Measurements from ENCODE around the gene CDK9.

Gene CDK9

GRCh38 chr9:127785933-127786772 is at the start of gene CDK9:
CDK9 (plus strand) TSS chr9:127786034; CDS start chr9:127786149, 115 bp downstream.
- Histone ChIP-seq H3K9ac (ENCODE audit: low read length) (peak within 1 kb of the TSS; percentile 86), H3K27me3 (ENCODE audit: control insufficient read depth, insufficient read depth, low read length) (no peaks in the 10 kb centered on the region), H3K36me3 (ENCODE audit: control insufficient read depth, insufficient read depth, low read length) (peaks cover 24% of the 10 kb centered on the region), H3K9me3 (ENCODE audit: control insufficient read depth, low read length) (no peaks in the 10 kb centered on the region), H3K4me3 (ENCODE audit: low read length) (peak within 1 kb of the TSS; percentile 81), H3K4me1 (ENCODE audit: control insufficient read depth, insufficient read depth, low read length) (peaks cover 19% of the 10 kb centered on the region)

GRCh38 chr9:127738666-127739065 is 47.2 kb upstream of the CDK9 start:
- Histone ChIP-seq H3K9me3 (ENCODE audit: control insufficient read depth, low read length) (no peaks in the 10 kb centered on the region), H3K4me1 (ENCODE audit: control insufficient read depth, insufficient read depth, low read length) (peaks cover 32% of the 10 kb centered on the region), H3K4me3 (ENCODE audit: low read length) (no peak overlapping the region), H3K27me3 (ENCODE audit: control insufficient read depth, insufficient read depth, low read length) (peaks cover 8% of the 10 kb centered on the region), H3K9ac (ENCODE audit: low read length) (no peak overlapping the region), H3K36me3 (ENCODE audit: control insufficient read depth, insufficient read depth, low read length) (no peaks in the 10 kb centered on the region)

- no peaks in the 10 kb centered on the region for H3K9me3 ChIP-seq (ENCODE audit: control insufficient read depth, low read length)
- H3K36me3 ChIP-seq (ENCODE audit: control insufficient read depth, insufficient read depth, low read length) = no peaks in the 10 kb centered on the region
- peaks cover 22% of the 10 kb centered on the region for H3K4me1 ChIP-seq (ENCODE audit: control insufficient read depth, insufficient read depth, low read length)
- no peak overlapping the region for H3K4me3 ChIP-seq (ENCODE audit: low read length)
- H3K9ac ChIP-seq (ENCODE audit: low read length) = no peak overlapping the region
- H3K27me3 ChIP-seq (ENCODE audit: control insufficient read depth, insufficient read depth, low read length) = peaks cover 8% of the 10 kb centered on the region
Measured at GRCh38 chr9:127739614-127740330, 46.1 kb upstream of the CDK9 start.

DNA sequence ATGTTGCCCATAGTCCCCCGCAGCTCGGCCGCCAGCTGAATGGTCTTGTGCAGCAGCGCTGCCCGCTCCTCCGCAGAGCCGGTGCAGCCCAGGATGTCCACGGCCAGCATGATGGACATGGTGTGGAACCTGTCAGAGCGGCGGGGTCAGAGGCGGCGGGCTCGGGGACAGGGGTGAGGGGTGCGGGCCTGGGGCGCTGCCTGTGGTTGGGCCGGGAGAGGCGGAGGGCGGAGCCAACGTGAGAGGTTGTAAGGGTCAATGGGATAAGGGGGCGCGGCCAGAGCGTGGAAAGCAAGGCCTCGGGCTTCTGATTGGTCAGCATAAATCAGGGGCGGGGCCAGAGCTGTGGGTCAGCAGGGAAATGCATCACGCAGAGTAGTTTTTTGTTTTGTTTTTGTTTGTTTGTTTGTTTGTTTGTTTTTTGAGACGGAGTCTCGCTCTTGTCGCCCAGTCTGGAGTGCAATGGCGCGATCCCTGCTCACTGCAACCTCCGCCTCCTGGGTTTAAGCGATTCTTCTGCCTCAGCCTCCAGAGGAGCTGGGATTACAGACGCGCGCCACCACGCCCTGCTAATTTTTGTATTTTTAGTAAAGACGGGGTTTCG is 43.9 kb upstream of the CDK9 start:
- H3K4me3 ChIP-seq (ENCODE audit: low read length) = no peak overlapping the region
- no peaks in the 10 kb centered on the region for H3K9me3 ChIP-seq (ENCODE audit: control insufficient read depth, low read length)
- H3K4me1 ChIP-seq (ENCODE audit: control insufficient read depth, insufficient read depth, low read length) = peaks cover 22% of the 10 kb centered on the region
- H3K9ac ChIP-seq (ENCODE audit: low read length) = no peak overlapping the region
- H3K27me3 ChIP-seq (ENCODE audit: control insufficient read depth, insufficient read depth, low read length) = peaks cover 8% of the 10 kb centered on the region
- no peaks in the 10 kb centered on the region for H3K36me3 ChIP-seq (ENCODE audit: control insufficient read depth, insufficient read depth, low read length)

DNA sequence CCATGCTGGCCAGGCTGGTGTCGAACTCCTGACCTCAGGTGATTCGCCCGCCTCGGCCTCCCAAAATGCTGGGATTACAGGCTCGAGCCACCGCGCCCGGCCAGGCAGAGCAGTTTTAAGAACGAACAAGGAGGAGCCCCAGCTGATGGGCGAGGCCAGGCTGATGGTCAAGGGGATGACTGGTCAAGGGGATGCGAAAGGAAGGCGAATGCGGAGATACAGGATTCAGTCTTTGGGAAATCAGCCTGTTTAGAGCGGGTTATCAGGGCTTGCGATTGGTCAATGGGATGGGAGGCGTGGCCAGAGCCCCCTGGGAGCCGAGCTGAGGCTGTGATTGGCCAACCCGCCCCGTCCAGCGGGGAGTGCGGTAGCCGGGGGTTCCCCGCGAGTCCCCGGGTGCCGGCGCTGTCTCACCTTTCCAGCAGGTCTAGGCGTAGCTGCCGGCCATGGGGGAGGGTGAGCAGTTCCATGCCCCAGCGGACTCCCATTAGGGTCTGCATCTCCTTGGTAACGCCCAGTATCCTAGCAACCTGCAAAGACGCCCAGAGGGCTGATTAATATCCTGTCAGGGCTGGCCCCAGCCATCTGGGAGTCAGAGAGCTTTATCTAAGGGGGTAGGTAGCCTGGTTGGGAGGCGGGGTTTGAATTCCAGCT is 43.3 kb upstream of the CDK9 start:
- peaks cover 22% of the 10 kb centered on the region for H3K4me1 ChIP-seq (ENCODE audit: control insufficient read depth, insufficient read depth, low read length)
- H3K9me3 ChIP-seq (ENCODE audit: control insufficient read depth, low read length) = no peaks in the 10 kb centered on the region
- no peaks in the 10 kb centered on the region for H3K36me3 ChIP-seq (ENCODE audit: control insufficient read depth, insufficient read depth, low read length)
- peaks cover 8% of the 10 kb centered on the region for H3K27me3 ChIP-seq (ENCODE audit: control insufficient read depth, insufficient read depth, low read length)
- H3K4me3 ChIP-seq (ENCODE audit: low read length) = no peak overlapping the region
- H3K9ac ChIP-seq (ENCODE audit: low read length) = no peak overlapping the region

- Histone ChIP-seq H3K36me3 (ENCODE audit: control insufficient read depth, insufficient read depth, low read length) (no peaks in the 10 kb centered on the region), H3K27me3 (ENCODE audit: control insufficient read depth, insufficient read depth, low read length) (peaks cover 8% of the 10 kb centered on the region)
Measured at GRCh38 chr9:127744398-127745110, 41.3 kb upstream of the CDK9 start.

GRCh38 chr9:127746959-127747569 is 38.8 kb upstream of the CDK9 start:
- H3K9ac ChIP-seq (ENCODE audit: low read length) = no peak overlapping the region
- H3K9me3 ChIP-seq (ENCODE audit: control insufficient read depth, low read length) = no peaks in the 10 kb centered on the region
- peaks cover 8% of the 10 kb centered on the region for H3K27me3 ChIP-seq (ENCODE audit: control insufficient read depth, insufficient read depth, low read length)
- no peak overlapping the region for H3K4me3 ChIP-seq (ENCODE audit: low read length)
- H3K36me3 ChIP-seq (ENCODE audit: control insufficient read depth, insufficient read depth, low read length) = no peaks in the 10 kb centered on the region
- peaks cover 8% of the 10 kb centered on the region for H3K4me1 ChIP-seq (ENCODE audit: control insufficient read depth, insufficient read depth, low read length)

More at GRCh38 chr9:127744398-127745110, 41.3 kb upstream of the CDK9 start:
- Histone ChIP-seq H3K4me1 (ENCODE audit: control insufficient read depth, insufficient read depth, low read length) (peaks cover 22% of the 10 kb centered on the region), H3K9me3 (ENCODE audit: control insufficient read depth, low read length) (no peaks in the 10 kb centered on the region), H3K4me3 (ENCODE audit: low read length) (no peak overlapping the region), H3K9ac (ENCODE audit: low read length) (no peak overlapping the region)

- Histone ChIP-seq H3K4me1 (ENCODE audit: control insufficient read depth, insufficient read depth, low read length) (no peaks in the 10 kb centered on the region), H3K9me3 (ENCODE audit: control insufficient read depth, low read length) (no peaks in the 10 kb centered on the region), H3K27me3 (ENCODE audit: control insufficient read depth, insufficient read depth, low read length) (peaks cover 20% of the 10 kb centered on the region), H3K9ac (ENCODE audit: low read length) (no peak overlapping the region), H3K4me3 (ENCODE audit: low read length) (no peak overlapping the region), H3K36me3 (ENCODE audit: control insufficient read depth, insufficient read depth, low read length) (no peaks in the 10 kb centered on the region)
Measured at GRCh38 chr9:127749090-127749787, 36.6 kb upstream of the CDK9 start.

DNA sequence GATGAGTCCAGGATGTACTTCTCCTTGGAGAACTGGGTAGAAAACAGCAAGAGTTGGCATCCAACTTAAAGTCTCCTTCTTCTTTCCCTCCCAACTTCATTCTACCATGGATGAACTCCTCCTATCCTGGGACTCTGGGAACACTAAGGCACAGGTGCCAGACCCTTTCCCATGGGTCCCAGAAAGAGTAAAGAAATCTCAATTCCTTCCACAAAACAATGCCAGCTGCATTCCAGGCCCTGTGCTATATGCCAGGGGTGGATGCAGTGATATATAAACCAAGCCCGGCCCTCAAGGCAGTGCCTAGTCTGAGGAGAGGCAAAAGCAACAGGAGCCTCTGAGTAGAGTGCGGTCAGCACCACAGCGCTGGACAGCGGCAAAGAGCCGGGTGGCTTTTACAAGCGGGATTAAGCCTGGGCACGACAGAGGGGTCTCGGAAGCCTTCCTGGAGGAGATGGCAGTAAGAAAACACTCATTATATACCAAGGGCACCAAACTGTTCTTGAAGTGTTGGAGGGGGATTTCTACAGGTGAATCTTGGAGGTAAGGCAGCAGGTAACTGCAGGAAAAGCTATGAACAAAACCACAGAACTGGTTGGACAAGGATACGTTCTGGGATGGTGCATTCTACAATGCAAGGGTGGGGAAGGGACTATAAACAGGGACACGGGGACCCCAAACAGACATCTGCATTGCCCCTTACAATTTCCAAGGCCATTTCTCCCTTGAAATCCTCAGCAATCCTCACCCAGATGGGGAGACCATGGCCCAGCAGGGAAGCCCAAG is 34.4 kb upstream of the CDK9 start:
- Histone ChIP-seq H3K9ac (ENCODE audit: low read length) (no peak overlapping the region), H3K9me3 (ENCODE audit: control insufficient read depth, low read length) (no peaks in the 10 kb centered on the region), H3K4me3 (ENCODE audit: low read length) (no peak overlapping the region), H3K4me1 (ENCODE audit: control insufficient read depth, insufficient read depth, low read length) (no peaks in the 10 kb centered on the region), H3K36me3 (ENCODE audit: control insufficient read depth, insufficient read depth, low read length) (no peaks in the 10 kb centered on the region), H3K27me3 (ENCODE audit: control insufficient read depth, insufficient read depth, low read length) (peaks cover 37% of the 10 kb centered on the region)

DNA sequence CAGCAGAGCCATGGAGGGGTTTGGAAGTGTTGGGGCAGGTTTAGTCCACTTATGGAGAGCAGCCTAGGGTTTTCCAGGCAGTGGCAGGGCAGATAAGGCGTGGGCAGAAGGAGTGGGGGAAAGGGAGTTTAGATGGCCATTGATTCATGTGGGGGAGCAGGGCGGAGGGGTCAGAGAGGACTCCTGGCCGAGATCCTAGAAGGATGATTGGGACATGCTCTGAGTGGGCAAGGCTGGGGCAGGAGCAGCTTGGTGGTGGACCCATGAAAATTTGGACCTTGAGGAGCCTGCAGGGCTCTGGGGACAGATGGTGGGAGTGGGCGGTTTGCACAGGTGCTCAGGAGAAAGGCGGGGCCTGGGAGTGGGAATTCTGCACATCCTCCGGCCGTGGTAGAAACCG is 32.7 kb upstream of the CDK9 start:
- Histone ChIP-seq H3K4me1 (ENCODE audit: control insufficient read depth, insufficient read depth, low read length) (no peaks in the 10 kb centered on the region), H3K9me3 (ENCODE audit: control insufficient read depth, low read length) (no peaks in the 10 kb centered on the region), H3K9ac (ENCODE audit: low read length) (no peak overlapping the region), H3K27me3 (ENCODE audit: control insufficient read depth, insufficient read depth, low read length) (peaks cover 37% of the 10 kb centered on the region), H3K36me3 (ENCODE audit: control insufficient read depth, insufficient read depth, low read length) (no peaks in the 10 kb centered on the region), H3K4me3 (ENCODE audit: low read length) (no peak overlapping the region)

Data from mucosa of stomach (tissue), 1 donor.